ENCODE data around the gene CCDC102A. TPM values are rescaled to one million over a fixed set of nuclear protein-coding genes. Genes with fewer than 3 reads are reported as not detected.

CCDC102A gene
- total RNA-seq, 1 donor from 2014 or later: 27.2 TPM

DNA sequence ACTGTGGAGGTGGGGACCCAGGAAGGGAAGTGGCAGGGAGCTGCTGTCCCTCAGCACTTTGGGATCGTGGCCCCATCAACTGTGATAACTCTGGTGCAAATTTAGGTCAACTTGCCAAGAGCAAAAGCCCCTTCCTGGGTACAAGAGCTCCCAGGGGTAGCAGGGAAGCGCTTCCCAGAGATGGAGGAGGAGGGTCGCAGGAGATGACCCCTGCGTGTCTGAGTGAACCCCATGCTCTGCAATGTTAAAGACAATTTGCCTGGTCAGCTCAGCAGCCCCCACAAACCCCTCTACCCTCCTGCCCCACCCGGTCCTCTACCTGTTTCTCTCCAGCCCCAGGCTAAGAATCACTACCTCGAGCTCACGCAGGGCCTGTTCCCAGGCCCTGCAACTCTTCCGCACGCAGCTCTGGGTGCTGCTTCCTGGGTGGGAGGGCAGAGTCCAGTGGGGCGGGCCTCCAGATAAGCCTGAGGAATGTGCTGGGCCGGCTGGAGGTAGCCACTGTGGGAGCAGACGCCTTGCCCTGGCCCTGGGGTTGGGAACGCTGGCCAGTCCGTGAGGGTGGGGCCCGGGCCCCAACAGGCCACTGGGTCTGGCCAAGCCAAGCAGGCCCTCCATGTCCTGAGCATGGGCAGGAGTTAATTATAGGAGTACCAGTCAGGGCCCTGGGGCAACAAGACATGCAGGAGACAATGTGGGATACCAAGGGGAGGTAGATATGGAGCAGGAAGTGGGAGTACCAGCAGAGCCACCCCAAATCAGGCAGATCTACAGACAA is 56.2 kb downstream of the CCDC102A start:
- Mint-ChIP-seq H3K27ac (ENCODE audit: unreplicated experiment) (peak overlapping the region; percentile 68), H3K4me1 (ENCODE audit: low read depth) (peaks cover 35% of the 10 kb centered on the region)
- no peak for DNase-seq (ENCODE audit: low spot score)

GRCh38 chr16:57479205-57479975 is 57.0 kb downstream of the CCDC102A start:
- H3K27ac Mint-ChIP-seq (ENCODE audit: unreplicated experiment): peak overlapping the region; percentile 53
- TF ChIP-seq, protein P1, sequence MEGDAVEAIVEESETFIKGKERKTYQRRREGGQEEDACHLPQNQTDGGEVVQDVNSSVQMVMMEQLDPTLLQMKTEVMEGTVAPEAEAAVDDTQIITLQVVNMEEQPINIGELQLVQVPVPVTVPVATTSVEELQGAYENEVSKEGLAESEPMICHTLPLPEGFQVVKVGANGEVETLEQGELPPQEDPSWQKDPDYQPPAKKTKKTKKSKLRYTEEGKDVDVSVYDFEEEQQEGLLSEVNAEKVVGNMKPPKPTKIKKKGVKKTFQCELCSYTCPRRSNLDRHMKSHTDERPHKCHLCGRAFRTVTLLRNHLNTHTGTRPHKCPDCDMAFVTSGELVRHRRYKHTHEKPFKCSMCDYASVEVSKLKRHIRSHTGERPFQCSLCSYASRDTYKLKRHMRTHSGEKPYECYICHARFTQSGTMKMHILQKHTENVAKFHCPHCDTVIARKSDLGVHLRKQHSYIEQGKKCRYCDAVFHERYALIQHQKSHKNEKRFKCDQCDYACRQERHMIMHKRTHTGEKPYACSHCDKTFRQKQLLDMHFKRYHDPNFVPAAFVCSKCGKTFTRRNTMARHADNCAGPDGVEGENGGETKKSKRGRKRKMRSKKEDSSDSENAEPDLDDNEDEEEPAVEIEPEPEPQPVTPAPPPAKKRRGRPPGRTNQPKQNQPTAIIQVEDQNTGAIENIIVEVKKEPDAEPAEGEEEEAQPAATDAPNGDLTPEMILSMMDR (IDR thresholded peaks at IDR 0.05): peak; percentile 11
- no peak for DNase-seq (ENCODE audit: low spot score)
- H3K27me3 Mint-ChIP-seq (ENCODE audit: low read depth): no peaks in the 10 kb centered on the region
- peak overlapping the region; percentile 83 for H3K4me3 Mint-ChIP-seq (ENCODE audit: unreplicated experiment)
- H3K4me1 Mint-ChIP-seq (ENCODE audit: low read depth): peaks cover 27% of the 10 kb centered on the region
- no peaks in the 10 kb centered on the region for H3K36me3 Mint-ChIP-seq (ENCODE audit: low read depth)
- H3K9me3 Mint-ChIP-seq (ENCODE audit: low read depth): no peaks in the 10 kb centered on the region

More for the DNA sequence above, 56.2 kb downstream of the CCDC102A start:
- no peaks in the 10 kb centered on the region for H3K9me3 Mint-ChIP-seq (ENCODE audit: low read depth)
- no peaks in the 10 kb centered on the region for H3K27me3 Mint-ChIP-seq (ENCODE audit: low read depth)
- peak overlapping the region; percentile 83 for H3K4me3 Mint-ChIP-seq (ENCODE audit: unreplicated experiment)
- TF ChIP-seq, protein P1 (IDR thresholded peaks at IDR 0.05): no peak
- no peaks in the 10 kb centered on the region for H3K36me3 Mint-ChIP-seq (ENCODE audit: low read depth)

DNA sequence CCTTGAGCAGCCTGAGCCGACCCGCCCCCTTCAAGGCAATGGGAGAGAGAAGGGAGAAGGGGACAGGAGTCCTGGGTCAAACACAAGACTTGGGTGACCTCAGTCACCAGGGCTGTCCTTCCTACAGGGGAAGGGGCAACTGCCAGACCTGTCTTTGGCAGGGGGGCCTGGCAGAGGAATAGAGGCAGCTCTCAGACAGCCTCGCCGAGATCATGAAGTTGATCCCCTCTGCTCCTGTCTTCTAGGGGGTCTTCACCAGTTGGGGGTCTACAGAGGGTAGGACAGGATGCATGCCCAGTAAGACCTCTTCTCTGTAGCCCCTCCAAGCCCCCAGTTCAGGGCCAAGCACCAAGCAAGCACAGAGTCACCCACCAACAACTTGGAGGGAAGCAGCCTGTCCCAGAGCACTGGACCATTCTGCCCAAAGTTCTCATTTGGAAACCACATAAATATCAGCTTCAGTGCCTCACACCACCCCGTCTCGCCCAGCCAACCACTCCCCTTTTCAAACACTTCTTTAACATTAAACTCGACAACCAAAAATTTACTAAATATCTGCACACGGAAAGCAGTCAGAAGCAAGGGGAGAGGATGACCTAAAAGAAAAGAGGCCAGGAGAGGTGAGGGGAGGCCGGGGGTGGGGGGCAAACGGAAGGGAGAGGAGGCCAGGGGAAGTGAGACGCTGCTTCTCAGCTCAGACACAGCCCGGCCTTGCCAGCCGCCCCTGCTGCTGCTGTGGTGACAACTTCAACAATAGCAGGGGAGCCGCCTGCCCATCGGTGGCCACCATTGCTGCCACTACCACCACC is 57.8 kb downstream of the CCDC102A start:
- H3K9me3 Mint-ChIP-seq (ENCODE audit: low read depth): no peaks in the 10 kb centered on the region
- no peaks in the 10 kb centered on the region for H3K27me3 Mint-ChIP-seq (ENCODE audit: low read depth)
- H3K36me3 Mint-ChIP-seq (ENCODE audit: low read depth): peaks cover 2% of the 10 kb centered on the region
- TF ChIP-seq, protein P1 (IDR thresholded peaks at IDR 0.05): no peak
- H3K4me1 Mint-ChIP-seq (ENCODE audit: low read depth): peaks cover 27% of the 10 kb centered on the region
- H3K27ac Mint-ChIP-seq (ENCODE audit: unreplicated experiment): peak overlapping the region; percentile 43
- H3K4me3 Mint-ChIP-seq (ENCODE audit: unreplicated experiment): peak overlapping the region; percentile 83
- DNase-seq (ENCODE audit: low spot score): no peak

GRCh38 chr16:57477531-57478202 is 58.7 kb downstream of the CCDC102A start:
- H3K4me1 Mint-ChIP-seq (ENCODE audit: low read depth): peaks cover 27% of the 10 kb centered on the region
- H3K36me3 Mint-ChIP-seq (ENCODE audit: low read depth): peaks cover 2% of the 10 kb centered on the region
- H3K27ac Mint-ChIP-seq (ENCODE audit: unreplicated experiment): no peak overlapping the region
- no peaks in the 10 kb centered on the region for H3K9me3 Mint-ChIP-seq (ENCODE audit: low read depth)
- H3K4me3 Mint-ChIP-seq (ENCODE audit: unreplicated experiment): no peak overlapping the region
- no peak for DNase-seq (ENCODE audit: low spot score)
- no peaks in the 10 kb centered on the region for H3K27me3 Mint-ChIP-seq (ENCODE audit: low read depth)
- TF ChIP-seq, protein P1 (IDR thresholded peaks at IDR 0.05): no peak
